Mucosa of descending colon (tissue), 3 donors: ENCODE results near the gene ABL1. TPM values are rescaled to one million over a fixed set of nuclear protein-coding genes. Genes with fewer than 3 reads are reported as not detected.

Source experiments
- ATAC-seq: fragments of 200-7000 bp; cut with Tn5 transposase; one replicate; pipeline ENCODE4 v1.9.1; 2020; ENCODE audit warnings: mild to moderate bottlenecking, moderate library complexity
- DNase-seq, 3 donors: peaks; one replicate each; pipeline ENCODE4 v3.0.0-alpha.2; 2020
- H3K36me3 ChIP-seq: fragments of 200-600 bp; one replicate; pipeline ENCODE4 v1.8.0; 2021; ENCODE audit warnings: low read depth, mild to moderate bottlenecking
- H3K4me1 ChIP-seq: fragments of 200-600 bp; one replicate; pipeline ENCODE4 v1.8.0; 2021; ENCODE audit warnings: low read depth, mild to moderate bottlenecking
- H3K4me3 ChIP-seq: fragments of 200-600 bp; one replicate; pipeline ENCODE4 v1.8.0; 2021; ENCODE audit warnings: mild to moderate bottlenecking
- H3K9me3 ChIP-seq: fragments of 200-600 bp; one replicate; pipeline ENCODE4 v1.8.0; 2021; ENCODE audit warnings: mild to moderate bottlenecking
- CTCF ChIP-seq: fragments of 200-600 bp; IDR thresholded peaks from one replicate; pipeline ENCODE4 v1.8.0; 2022; ENCODE audit warnings: antibody characterized with exemption, mild to moderate bottlenecking
- intact Hi-C, 2 donors: fragments of 100-400 bp; cut with DNase I in 1 of 2; cut with micrococcal nuclease in 1 of 2; formaldehyde crosslinking; loops; one replicate each; pipeline versions ENCODE4 v1.11.0 to v1.11.1; 2022; cut with DNase I, micrococcal nuclease
- total RNA-seq, 3 donors: library from RNA; stranded (reverse); fragmentation: NEBNext Ultra II Directional in 2 of 3; extraction: Animal tissue kit (Norgen Biotek cat#: 25700) in 2 of 3; gene quantifications; one replicate each; pipeline versions ENCODE4 v1.2.1 to v1.2.4, GENCODE V29; 2021 to 2023
- donor health status: DM: no; HTN: no; CAD: no; lungs with moderate emphysema.
- donor health status: DM: no; HTN: no; CAD: no.
- donor health status: DM: no; HTN: yes; CAD: no.

ABL1 gene
- total RNA-seq, 3 donors from 2014 or later: 86.6 to 147 (median 91.4) TPM

DNA sequence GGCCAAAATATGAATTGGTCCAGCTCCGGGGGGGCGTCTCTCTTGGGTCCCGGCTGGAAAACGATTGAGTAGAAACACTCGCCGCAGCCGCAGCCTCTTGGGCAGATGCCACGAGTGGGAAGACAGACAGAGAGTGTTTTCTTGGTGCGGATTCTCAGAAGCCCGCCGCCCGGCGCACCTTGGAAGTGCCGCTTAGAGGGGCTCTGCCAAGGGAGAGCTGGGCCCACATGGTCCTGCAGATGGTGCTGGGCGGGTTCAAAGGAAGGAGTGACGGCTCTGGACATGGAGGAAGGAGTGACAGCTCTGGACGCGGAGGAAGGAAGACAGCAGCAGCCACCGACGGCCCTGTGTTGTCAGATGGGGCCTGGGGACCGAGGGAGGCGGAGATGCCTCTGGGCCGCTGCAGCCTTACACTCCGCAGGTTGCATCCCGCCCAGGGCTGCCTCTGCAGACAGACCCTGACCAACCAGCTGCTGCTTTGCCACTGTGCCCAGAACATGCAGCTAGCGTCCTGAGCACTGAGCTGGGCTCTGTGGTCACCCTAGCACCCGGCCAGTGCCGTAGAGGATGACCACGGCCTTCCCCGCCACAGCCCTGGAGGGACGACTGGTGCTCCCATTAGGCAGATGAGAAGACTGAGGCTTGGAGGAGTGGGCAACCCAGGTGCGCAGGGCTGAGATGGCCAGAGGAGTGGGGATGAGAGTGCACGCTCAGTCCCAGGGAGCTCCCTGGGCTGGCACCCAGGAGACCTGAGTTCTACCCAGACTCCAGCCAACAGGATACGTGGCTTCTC, 82.3 kb downstream of the ABL1 start:
- no peaks in the 10 kb centered on the region for H3K9me3 ChIP-seq
- H3K36me3 ChIP-seq: no peaks in the 10 kb centered on the region
- intact Hi-C loops: no loop called here
- H3K4me3 ChIP-seq: no peak overlapping the region
- DNase-seq (no peak), ATAC-seq (no peak)
- no peak for TF ChIP-seq CTCF
- H3K4me1 ChIP-seq: no peaks in the 10 kb centered on the region

- intact Hi-C loops: no loop called here
- TF ChIP-seq CTCF: no peak
- no peak for ATAC-seq
- Histone ChIP-seq H3K4me3 (no peak overlapping the region), H3K9me3 (no peaks in the 10 kb centered on the region), H3K36me3 (no peaks in the 10 kb centered on the region), H3K4me1 (no peaks in the 10 kb centered on the region)
- DNase-seq: no peak
Measured at GRCh38 chr9:130918101-130918825, 83.2 kb downstream of the ABL1 start.

GRCh38 chr9:130918826-130919558, 83.9 kb downstream of the ABL1 start:
- intact Hi-C loops: no loop called here
- ATAC-seq (no peak), DNase-seq (no peak)
- Histone ChIP-seq H3K9me3 (no peaks in the 10 kb centered on the region), H3K36me3 (no peaks in the 10 kb centered on the region), H3K4me1 (no peaks in the 10 kb centered on the region), H3K4me3 (no peak overlapping the region)
- no peak for TF ChIP-seq CTCF

DNA sequence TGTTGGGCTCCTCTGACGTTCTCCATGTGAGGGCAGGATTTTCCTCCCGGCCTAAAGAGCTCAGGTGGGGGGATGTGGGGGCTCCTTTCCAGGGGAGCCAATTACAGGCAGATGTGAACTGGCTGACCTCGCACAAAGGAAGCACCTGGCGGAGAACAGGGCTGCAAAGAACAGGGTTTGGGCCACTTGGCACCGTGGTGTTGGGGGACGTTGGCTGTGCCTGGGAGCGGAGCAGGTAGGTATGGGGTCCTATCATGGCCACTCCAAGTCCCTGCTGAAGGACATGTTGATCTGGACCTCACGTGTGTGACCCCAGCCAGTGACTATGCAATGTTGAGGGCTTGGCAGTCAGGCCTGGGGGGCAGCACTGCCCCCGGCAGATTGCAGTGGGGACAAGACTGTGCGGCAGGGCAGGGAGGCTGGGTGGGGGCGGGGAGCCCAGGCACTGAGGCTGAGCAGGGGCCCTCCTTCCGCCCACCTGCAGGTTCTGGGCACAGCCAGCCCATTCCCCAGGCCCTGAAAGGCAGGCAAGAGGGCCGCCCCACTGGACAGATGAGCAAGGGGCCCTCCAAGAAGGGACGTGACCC, 84.6 kb downstream of the ABL1 start:
- H3K36me3 ChIP-seq: no peaks in the 10 kb centered on the region
- intact Hi-C loops: no loop called here
- no peaks in the 10 kb centered on the region for H3K9me3 ChIP-seq
- no peaks in the 10 kb centered on the region for H3K4me1 ChIP-seq
- ATAC-seq (no peak), DNase-seq (no peak)
- TF ChIP-seq CTCF: no peak
- no peak overlapping the region for H3K4me3 ChIP-seq

DNA sequence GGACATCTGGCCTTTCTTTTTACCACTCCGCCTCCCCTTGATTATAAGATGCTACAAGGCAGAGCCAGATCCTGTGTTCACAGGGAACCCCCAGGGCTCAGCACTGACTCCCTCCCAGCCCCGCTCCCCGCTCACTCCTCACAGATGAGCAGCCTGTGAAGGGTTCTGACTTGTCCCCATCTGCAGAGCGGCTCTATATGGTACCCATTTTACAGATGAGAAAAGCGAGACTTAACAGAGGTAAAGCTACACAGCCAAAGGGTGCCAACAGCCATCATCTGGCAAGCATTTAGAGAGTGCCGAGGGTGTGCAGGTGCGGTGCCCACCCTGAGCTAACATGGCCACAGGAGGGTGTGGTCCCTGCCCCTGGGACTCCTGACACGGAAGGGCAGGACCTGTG, 85.2 kb downstream of the ABL1 start:
- Histone ChIP-seq H3K4me3 (no peak overlapping the region), H3K4me1 (no peaks in the 10 kb centered on the region), H3K36me3 (no peaks in the 10 kb centered on the region), H3K9me3 (no peaks in the 10 kb centered on the region)
- TF ChIP-seq CTCF: no peak
- ATAC-seq (no peak), DNase-seq (no peak)
- intact Hi-C loops: no loop called here
